ENCODE measurements around the gene HNRNPA3. TPM values are rescaled to one million over a fixed set of nuclear protein-coding genes. Genes with fewer than 3 reads are reported as not detected.
A peak's percentile ranks its signal among the peaks of the same experiment; 100 is the strongest.

Gene HNRNPA3
- total and polyA plus RNA-seq, 2 of the 13 experiments (the other 11 are each of a cell fraction or from before 2014, with no cell fraction given): 73.3 to 97.7 TPM

DNA sequence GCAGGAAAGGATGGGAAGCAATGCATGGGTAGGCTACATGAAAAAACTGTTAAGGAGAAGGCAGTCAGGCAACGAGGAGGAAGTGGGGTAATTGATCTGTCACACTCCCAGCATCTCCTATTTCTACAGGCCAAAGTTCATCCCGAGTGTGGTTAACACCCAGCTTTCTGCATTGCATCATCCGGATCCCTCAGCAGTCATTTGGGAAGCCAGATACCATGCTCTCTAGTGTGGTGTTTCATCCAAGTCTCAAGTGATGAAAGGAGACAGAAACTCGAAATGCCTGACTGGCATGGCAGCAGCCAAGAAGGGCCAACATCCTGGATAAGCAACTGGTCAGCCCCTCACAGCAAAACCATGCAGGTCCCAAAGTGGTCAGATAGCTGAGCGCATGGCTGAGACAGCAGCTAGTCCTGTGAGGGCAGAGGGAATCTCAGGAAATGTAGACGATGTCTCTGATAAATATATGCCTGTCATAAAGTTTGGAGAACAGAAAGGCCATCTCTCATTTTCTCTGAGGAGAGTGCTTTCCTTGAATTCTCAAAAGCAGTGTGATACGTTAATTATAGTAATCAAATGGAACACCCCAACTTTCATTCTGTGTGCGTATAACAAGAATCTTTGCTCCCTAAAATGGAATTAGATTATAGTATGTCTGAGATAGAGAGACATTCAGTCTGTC is 24.8 kb upstream of the HNRNPA3 start (continued):
- TF ChIP-seq, protein P1, sequence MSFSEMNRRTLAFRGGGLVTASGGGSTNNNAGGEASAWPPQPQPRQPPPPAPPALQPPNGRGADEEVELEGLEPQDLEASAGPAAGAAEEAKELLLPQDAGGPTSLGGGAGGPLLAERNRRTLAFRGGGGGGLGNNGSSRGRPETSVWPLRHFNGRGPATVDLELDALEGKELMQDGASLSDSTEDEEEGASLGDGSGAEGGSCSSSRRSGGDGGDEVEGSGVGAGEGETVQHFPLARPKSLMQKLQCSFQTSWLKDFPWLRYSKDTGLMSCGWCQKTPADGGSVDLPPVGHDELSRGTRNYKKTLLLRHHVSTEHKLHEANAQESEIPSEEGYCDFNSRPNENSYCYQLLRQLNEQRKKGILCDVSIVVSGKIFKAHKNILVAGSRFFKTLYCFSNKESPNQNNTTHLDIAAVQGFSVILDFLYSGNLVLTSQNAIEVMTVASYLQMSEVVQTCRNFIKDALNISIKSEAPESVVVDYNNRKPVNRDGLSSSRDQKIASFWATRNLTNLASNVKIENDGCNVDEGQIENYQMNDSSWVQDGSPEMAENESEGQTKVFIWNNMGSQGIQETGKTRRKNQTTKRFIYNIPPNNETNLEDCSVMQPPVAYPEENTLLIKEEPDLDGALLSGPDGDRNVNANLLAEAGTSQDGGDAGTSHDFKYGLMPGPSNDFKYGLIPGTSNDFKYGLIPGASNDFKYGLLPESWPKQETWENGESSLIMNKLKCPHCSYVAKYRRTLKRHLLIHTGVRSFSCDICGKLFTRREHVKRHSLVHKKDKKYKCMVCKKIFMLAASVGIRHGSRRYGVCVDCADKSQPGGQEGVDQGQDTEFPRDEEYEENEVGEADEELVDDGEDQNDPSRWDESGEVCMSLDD (CRISPR knock-in tag; IDR thresholded peaks at IDR 0.05; ENCODE audit: borderline replicate concordance): no peak
- TF ChIP-seq ATAD3A (CRISPR knock-in tag; IDR thresholded peaks at IDR 0.05) (no peak), RBM22 (optimal IDR thresholded peaks at IDR 0.05; ENCODE audit: low read length) (peak; percentile 44), ZNF616 (CRISPR knock-in tag; IDR thresholded peaks at IDR 0.05; ENCODE audit: low read depth) (no peak), NFYB (CRISPR knock-in tag; IDR thresholded peaks at IDR 0.05) (no peak), PHB2 (IDR thresholded peaks at IDR 0.05; ENCODE audit: partially characterized antibody) (no peak), ZNF7 (CRISPR knock-in tag; IDR thresholded peaks at IDR 0.05) (no peak), HOXA3 (CRISPR knock-in tag; IDR thresholded peaks at IDR 0.05) (peak; percentile 95), SKI (IDR thresholded peaks at IDR 0.05; ENCODE audit: partially characterized antibody) (no peak), ZBTB38 (CRISPR knock-in tag; IDR thresholded peaks at IDR 0.05) (peak; percentile 90; the same call in 1 of the 2 replicates), RFXANK (CRISPR knock-in tag; IDR thresholded peaks at IDR 0.05) (no peak), RFX1 (IDR thresholded peaks at IDR 0.05) (no peak), RARG (CRISPR knock-in tag; IDR thresholded peaks at IDR 0.05; ENCODE audit: low read depth) (no peak), TBP (CRISPR knock-in tag; IDR thresholded peaks at IDR 0.05) (no peak), PAX8 (CRISPR knock-in tag; IDR thresholded peaks at IDR 0.05; ENCODE audit: borderline replicate concordance) (no peak), SRF (IDR thresholded peaks at IDR 0.05; ENCODE audit: low read depth, low read length) (no peak), CCDC6 (CRISPR knock-in tag; IDR thresholded peaks at IDR 0.05) (peak; percentile 67; the same call in 1 of the 2 replicates)
- TF ChIP-seq, protein P2, sequence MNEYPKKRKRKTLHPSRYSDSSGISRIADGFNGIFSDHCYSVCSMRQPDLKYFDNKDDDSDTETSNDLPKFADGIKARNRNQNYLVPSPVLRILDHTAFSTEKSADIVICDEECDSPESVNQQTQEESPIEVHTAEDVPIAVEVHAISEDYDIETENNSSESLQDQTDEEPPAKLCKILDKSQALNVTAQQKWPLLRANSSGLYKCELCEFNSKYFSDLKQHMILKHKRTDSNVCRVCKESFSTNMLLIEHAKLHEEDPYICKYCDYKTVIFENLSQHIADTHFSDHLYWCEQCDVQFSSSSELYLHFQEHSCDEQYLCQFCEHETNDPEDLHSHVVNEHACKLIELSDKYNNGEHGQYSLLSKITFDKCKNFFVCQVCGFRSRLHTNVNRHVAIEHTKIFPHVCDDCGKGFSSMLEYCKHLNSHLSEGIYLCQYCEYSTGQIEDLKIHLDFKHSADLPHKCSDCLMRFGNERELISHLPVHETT (CRISPR knock-in tag; conservative IDR thresholded peaks at IDR 0.05): 0 out of 2 replicates have a peak, but pooled peaks have one; percentile 28
- TF ChIP-seq, protein P3, sequence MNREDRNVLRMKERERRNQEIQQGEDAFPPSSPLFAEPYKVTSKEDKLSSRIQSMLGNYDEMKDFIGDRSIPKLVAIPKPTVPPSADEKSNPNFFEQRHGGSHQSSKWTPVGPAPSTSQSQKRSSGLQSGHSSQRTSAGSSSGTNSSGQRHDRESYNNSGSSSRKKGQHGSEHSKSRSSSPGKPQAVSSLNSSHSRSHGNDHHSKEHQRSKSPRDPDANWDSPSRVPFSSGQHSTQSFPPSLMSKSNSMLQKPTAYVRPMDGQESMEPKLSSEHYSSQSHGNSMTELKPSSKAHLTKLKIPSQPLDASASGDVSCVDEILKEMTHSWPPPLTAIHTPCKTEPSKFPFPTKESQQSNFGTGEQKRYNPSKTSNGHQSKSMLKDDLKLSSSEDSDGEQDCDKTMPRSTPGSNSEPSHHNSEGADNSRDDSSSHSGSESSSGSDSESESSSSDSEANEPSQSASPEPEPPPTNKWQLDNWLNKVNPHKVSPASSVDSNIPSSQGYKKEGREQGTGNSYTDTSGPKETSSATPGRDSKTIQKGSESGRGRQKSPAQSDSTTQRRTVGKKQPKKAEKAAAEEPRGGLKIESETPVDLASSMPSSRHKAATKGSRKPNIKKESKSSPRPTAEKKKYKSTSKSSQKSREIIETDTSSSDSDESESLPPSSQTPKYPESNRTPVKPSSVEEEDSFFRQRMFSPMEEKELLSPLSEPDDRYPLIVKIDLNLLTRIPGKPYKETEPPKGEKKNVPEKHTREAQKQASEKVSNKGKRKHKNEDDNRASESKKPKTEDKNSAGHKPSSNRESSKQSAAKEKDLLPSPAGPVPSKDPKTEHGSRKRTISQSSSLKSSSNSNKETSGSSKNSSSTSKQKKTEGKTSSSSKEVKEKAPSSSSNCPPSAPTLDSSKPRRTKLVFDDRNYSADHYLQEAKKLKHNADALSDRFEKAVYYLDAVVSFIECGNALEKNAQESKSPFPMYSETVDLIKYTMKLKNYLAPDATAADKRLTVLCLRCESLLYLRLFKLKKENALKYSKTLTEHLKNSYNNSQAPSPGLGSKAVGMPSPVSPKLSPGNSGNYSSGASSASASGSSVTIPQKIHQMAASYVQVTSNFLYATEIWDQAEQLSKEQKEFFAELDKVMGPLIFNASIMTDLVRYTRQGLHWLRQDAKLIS (CRISPR knock-in tag; IDR thresholded peaks at IDR 0.05): no peak
- TF ChIP-seq, protein P4, sequence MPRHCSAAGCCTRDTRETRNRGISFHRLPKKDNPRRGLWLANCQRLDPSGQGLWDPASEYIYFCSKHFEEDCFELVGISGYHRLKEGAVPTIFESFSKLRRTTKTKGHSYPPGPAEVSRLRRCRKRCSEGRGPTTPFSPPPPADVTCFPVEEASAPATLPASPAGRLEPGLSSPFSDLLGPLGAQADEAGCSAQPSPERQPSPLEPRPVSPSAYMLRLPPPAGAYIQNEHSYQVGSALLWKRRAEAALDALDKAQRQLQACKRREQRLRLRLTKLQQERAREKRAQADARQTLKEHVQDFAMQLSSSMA (CRISPR knock-in tag; IDR thresholded peaks at IDR 0.05): no peak
- TF ChIP-seq, protein P5, sequence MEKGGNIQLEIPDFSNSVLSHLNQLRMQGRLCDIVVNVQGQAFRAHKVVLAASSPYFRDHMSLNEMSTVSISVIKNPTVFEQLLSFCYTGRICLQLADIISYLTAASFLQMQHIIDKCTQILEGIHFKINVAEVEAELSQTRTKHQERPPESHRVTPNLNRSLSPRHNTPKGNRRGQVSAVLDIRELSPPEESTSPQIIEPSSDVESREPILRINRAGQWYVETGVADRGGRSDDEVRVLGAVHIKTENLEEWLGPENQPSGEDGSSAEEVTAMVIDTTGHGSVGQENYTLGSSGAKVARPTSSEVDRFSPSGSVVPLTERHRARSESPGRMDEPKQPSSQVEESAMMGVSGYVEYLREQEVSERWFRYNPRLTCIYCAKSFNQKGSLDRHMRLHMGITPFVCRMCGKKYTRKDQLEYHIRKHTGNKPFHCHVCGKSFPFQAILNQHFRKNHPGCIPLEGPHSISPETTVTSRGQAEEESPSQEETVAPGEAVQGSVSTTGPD (CRISPR knock-in tag; IDR thresholded peaks at IDR 0.05): no peak; the same call in 1 of the 2 replicates

Data from HepG2 (cell line).